IMR-90 (cell line): Measurements from ENCODE around the gene ZFYVE28.

ENCODE experiments used
- BHLHE40 ChIP-seq: fragments of 150-350 bp; IDR thresholded peaks from 2 replicates; pipeline ENCODE4 v1.6.1; 2016; ENCODE audit warnings: mild to moderate bottlenecking, low read depth, low read length
- CEBPB ChIP-seq: IDR thresholded peaks from 2 replicates; pipeline ENCODE4 v1.6.1; 2012; ENCODE audit warnings: low read depth, low read length, improper control_type of control experiment
- CHD1 ChIP-seq: IDR thresholded peaks from 2 replicates; pipeline ENCODE4 v1.6.1; 2012; ENCODE audit warnings: low read depth, low read length, improper control_type of control experiment
- MAFK ChIP-seq: IDR thresholded peaks from 2 replicates; pipeline ENCODE4 v1.6.1; 2012; ENCODE audit warnings: low read depth, low read length, improper control_type of control experiment
- MAZ ChIP-seq: IDR thresholded peaks from 2 replicates; pipeline ENCODE4 v1.6.1; 2012; ENCODE audit warnings: low read depth, mild to moderate bottlenecking, low read length, improper control_type of control experiment, moderate library complexity, borderline replicate concordance
- MXI1 ChIP-seq: IDR thresholded peaks from 2 replicates; pipeline ENCODE4 v1.6.1; 2012; ENCODE audit warnings: low read depth, mild to moderate bottlenecking, low read length, moderate library complexity, borderline replicate concordance
- POLR2A ChIP-seq: IDR thresholded peaks from 2 replicates; pipeline ENCODE4 v1.6.1; 2012; ENCODE audit warnings: mild to moderate bottlenecking, low read depth, low read length
- RAD21 ChIP-seq: IDR thresholded peaks from 2 replicates; pipeline ENCODE4 v1.6.1; 2012; ENCODE audit warnings: low read length, improper control_type of control experiment
- RFX5 ChIP-seq: IDR thresholded peaks from 2 replicates; pipeline ENCODE4 v1.8.0; 2012; ENCODE audit warnings: low read depth, mild to moderate bottlenecking, low read length, moderate library complexity
- SMC3 ChIP-seq: fragments of 150-350 bp; IDR thresholded peaks from 2 replicates; pipeline ENCODE4 v1.6.1; 2016; ENCODE audit warnings: low read depth, mild to moderate bottlenecking, antibody characterized with exemption, low read length, moderate library complexity
- TF ChIP-seq, protein P1 (sequence below): conservative IDR thresholded peaks from 2 replicates; pipeline ENCODE4 v1.5.1; 2012; ENCODE audit warnings: mild to moderate bottlenecking, low read depth, low read length, improper control_type of control experiment
- TF ChIP-seq, protein P2 (sequence below): fragments of 150-350 bp; IDR thresholded peaks from 2 replicates; pipeline ENCODE4 v1.6.1; 2016; ENCODE audit warnings: low read depth, mild to moderate bottlenecking, low read length, moderate library complexity, borderline replicate concordance
- TF ChIP-seq, protein P3 (sequence below): fragments of 150-350 bp; IDR thresholded peaks from 2 replicates; pipeline ENCODE4 v1.6.1; 2017; ENCODE audit warnings: mild to moderate bottlenecking, antibody characterized with exemption, low read length, low read depth

DNA sequence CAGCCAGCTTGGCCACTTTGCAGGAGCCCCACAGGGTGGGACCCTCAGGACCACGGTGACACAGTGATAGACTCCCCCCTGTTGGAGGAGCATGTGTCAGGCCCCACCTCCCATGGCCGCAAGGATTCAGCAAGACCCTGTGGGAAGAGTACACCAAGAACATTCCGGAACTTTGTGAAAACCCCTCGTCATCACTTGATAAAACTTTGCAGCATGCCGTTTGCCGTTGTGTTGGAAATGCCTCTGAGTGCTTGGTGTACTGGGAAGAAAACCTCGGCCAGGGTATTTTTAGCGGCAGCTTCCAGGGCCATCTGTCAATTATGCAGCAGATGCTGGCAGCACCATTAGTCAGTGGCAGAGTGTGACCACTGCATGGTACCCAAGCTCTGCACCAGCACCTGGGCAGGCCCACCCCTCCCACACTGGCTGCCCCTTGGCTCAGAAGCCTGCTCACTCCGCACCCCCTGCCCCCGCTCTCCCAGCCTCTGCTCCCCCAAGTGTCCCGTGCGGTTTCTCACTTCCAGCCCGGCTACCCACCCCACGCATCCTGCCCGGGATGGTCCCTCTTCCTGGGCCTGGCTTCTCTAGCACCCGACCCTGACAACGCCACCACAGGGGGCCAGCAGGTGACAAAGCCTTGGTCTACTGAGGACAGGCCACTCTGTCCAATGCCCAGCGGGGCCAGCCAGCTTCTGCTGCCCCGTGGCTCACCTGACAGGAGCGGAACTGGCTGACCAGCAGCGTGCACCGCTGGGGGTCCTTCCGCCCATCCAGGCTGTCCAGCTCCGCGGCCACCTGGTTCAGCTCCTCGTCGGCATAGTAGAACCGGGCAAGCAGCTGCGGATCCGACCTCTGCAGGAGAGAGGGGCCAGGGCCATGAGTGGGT lies 65.0 kb downstream of the ZFYVE28 start:
- TF ChIP-seq, protein P1, sequence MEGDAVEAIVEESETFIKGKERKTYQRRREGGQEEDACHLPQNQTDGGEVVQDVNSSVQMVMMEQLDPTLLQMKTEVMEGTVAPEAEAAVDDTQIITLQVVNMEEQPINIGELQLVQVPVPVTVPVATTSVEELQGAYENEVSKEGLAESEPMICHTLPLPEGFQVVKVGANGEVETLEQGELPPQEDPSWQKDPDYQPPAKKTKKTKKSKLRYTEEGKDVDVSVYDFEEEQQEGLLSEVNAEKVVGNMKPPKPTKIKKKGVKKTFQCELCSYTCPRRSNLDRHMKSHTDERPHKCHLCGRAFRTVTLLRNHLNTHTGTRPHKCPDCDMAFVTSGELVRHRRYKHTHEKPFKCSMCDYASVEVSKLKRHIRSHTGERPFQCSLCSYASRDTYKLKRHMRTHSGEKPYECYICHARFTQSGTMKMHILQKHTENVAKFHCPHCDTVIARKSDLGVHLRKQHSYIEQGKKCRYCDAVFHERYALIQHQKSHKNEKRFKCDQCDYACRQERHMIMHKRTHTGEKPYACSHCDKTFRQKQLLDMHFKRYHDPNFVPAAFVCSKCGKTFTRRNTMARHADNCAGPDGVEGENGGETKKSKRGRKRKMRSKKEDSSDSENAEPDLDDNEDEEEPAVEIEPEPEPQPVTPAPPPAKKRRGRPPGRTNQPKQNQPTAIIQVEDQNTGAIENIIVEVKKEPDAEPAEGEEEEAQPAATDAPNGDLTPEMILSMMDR, result no peak
- TF ChIP-seq CEBPB (no peak), MAZ (no peak), RAD21 (no peak), POLR2A (no peak), CHD1 (no peak), MXI1 (no peak), SMC3 (no peak), RFX5 (no peak), MAFK (no peak), BHLHE40 (no peak)
- TF ChIP-seq, protein P2, sequence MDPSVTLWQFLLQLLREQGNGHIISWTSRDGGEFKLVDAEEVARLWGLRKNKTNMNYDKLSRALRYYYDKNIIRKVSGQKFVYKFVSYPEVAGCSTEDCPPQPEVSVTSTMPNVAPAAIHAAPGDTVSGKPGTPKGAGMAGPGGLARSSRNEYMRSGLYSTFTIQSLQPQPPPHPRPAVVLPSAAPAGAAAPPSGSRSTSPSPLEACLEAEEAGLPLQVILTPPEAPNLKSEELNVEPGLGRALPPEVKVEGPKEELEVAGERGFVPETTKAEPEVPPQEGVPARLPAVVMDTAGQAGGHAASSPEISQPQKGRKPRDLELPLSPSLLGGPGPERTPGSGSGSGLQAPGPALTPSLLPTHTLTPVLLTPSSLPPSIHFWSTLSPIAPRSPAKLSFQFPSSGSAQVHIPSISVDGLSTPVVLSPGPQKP, result no peak
- TF ChIP-seq, protein P3, sequence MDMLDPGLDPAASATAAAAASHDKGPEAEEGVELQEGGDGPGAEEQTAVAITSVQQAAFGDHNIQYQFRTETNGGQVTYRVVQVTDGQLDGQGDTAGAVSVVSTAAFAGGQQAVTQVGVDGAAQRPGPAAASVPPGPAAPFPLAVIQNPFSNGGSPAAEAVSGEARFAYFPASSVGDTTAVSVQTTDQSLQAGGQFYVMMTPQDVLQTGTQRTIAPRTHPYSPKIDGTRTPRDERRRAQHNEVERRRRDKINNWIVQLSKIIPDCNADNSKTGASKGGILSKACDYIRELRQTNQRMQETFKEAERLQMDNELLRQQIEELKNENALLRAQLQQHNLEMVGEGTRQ, result no peak
